HFF-Myc (cell line): ENCODE data around the gene AQP7.
A peak's percentile ranks its signal among the peaks of the same experiment; 100 is the strongest.
"Not testable (repeated sequence)": the region's sequence is repeated elsewhere in the genome, so short reads cannot be mapped to it uniquely, and the experiment has no call there.

ENCODE experiments used
- DNase-seq: peaks from one replicate; pipeline ENCODE4 v3.0.0-alpha.2; 2011; ENCODE audit warnings: low read depth; ENCODE audit errors: extremely low read depth
- H3K4me3 ChIP-seq: replicated peaks from 2 replicates; pipeline ENCODE4 v1.5.1; 2011; ENCODE audit warnings: low read depth, mild to moderate bottlenecking, control low read depth, low read length
- TF ChIP-seq, protein P1 (sequence below): IDR thresholded peaks from 2 replicates; pipeline ENCODE4 v1.5.1; 2012; ENCODE audit warnings: mild to moderate bottlenecking, low read depth, low read length, control low read depth; ENCODE audit errors: missing control alignments

Gene AQP7

DNA sequence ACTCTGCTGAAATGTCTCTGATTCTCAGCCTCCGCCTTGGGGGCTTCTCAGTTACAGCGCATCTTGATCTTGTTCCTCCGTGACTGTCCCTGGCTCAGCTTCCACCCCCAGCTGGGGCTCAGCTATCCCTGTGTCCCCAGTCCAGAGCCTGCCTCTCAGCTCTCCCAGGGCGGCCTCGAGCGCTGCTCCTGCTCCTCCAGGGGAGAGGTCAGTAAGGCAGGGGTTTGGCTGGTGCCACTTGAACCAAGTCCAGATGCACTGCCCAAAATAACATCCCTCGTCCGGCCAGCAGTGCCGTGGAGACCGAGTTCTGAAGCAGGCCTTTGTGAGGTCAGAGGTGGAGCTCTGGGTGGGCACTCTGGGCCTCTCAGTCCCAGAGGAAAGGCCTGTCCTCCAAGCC lies at the start of gene AQP7:
Gene AQP7 (minus strand): TSS at position 198 of the 400 bp plus-strand sequence. CDS start 1,306 bp downstream, outside the sequence.
- DNase-seq = not testable (repeated sequence)

DNA sequence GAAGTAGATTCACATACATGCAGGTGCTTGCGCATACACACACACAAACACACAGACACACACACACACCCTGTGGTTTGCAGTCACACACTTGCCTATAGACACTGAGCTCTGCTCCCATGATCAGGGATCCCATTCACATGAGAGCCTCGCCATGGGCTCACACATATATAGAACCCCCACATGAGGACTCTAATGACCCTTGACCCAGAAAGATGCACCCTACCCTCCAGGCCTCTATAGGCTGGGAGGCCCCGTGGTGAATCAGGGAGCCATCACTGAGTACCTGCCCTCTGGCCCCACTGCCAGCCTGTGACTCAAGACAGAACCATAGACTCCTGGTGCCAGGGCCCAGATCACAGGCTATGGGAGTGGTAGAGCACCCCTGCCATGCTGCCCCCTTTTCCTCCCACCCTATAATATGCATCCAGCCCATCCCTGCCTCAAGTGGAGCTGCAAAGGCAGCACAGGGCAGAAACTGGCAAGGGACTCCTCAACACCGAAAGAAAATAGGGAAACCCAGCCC lies 48.3 kb upstream of the AQP7 start:
- no peak overlapping the region for H3K4me3 ChIP-seq
- DNase-seq = no peak
- TF ChIP-seq, protein P1, sequence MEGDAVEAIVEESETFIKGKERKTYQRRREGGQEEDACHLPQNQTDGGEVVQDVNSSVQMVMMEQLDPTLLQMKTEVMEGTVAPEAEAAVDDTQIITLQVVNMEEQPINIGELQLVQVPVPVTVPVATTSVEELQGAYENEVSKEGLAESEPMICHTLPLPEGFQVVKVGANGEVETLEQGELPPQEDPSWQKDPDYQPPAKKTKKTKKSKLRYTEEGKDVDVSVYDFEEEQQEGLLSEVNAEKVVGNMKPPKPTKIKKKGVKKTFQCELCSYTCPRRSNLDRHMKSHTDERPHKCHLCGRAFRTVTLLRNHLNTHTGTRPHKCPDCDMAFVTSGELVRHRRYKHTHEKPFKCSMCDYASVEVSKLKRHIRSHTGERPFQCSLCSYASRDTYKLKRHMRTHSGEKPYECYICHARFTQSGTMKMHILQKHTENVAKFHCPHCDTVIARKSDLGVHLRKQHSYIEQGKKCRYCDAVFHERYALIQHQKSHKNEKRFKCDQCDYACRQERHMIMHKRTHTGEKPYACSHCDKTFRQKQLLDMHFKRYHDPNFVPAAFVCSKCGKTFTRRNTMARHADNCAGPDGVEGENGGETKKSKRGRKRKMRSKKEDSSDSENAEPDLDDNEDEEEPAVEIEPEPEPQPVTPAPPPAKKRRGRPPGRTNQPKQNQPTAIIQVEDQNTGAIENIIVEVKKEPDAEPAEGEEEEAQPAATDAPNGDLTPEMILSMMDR = no peak

More for the DNA sequence above, at the start of gene AQP7:
- not testable (repeated sequence) for H3K4me3 ChIP-seq

GRCh38 chr9:33449715-33450114 lies 47.3 kb upstream of the AQP7 start:
- no peak overlapping the region for H3K4me3 ChIP-seq
- TF ChIP-seq, protein P1 = no peak
- no peak for DNase-seq

DNA sequence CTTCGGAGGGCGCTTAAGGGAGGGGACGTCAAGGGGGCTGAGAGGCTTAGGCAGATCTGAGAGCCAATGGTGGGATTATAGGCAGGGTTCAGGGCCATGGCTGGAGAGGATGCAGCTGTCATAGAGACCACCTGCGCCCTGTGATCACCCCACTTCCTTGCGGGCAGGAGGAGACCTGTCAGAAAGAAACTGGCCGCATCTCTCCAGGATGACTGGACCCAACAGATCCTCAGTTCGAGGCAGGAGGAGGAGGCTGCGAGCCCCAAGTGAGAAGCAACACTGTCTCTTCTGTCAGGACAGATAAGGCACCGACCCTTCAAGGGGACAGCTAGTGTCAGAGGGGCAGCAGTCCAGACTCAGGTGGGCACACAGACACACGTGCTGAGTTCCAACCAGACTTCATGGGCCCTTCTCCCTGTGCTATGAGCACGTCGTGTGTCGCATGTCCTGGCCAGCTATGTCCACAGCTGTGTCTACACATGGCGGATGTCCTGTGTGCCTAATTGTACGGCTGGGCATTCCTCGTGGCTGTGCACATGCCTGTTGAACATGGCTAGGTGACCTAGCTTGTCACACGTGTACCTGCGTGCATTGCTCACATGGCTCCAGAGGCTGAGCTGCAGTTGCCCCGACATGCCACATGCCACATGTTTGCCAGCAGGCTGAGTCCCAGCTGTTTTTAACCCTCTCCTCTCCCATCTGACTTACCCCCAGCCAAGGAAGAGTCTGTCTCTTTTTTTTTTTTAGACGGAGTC lies 45.6 kb upstream of the AQP7 start:
- TF ChIP-seq, protein P1 = no peak
- no peak for DNase-seq
- peak overlapping the region; percentile 37 for H3K4me3 ChIP-seq

- no peak for DNase-seq
- peak within 1 kb of the TSS; percentile 37 for H3K4me3 ChIP-seq
- TF ChIP-seq, protein P1 = no peak
These were observed 44.8 kb upstream of the AQP7 start, which contains the start of gene AQP3 for GRCh38 chr9:33446946-33447798. AQP3 (minus strand) TSS chr9:33447593; CDS start chr9:33447530, 63 bp downstream.

GRCh38 chr9:33446240-33446945 lies 44.0 kb upstream of the AQP7 start:
- no peak for DNase-seq
- H3K4me3 ChIP-seq = peak overlapping the region; percentile 37; the same call in 1 of the 2 replicates
- TF ChIP-seq, protein P1 = no peak
